Bronchial epithelial cell (primary cell): ENCODE measurements around the gene PINK1. TPM values are rescaled to one million over a fixed set of nuclear protein-coding genes. Genes with fewer than 3 reads are reported as not detected.
A peak's percentile ranks its signal among the peaks of the same experiment; 100 is the strongest.

Experiments used
- DNase-seq: peaks from one replicate; pipeline ENCODE4 v3.0.0-alpha.2; 2010; ENCODE audit warnings: low read depth
- FAIRE-seq: peaks from 2 replicates; lab custom pipeline; 2011; peaks lifted over from hg19 to GRCh38; lab: Jason Lieb, UNC
- H3K27me3 ChIP-seq: 2 replicates; pipeline ENCODE4 v1.5.1; 2011; ENCODE audit warnings: low read length; ENCODE audit not compliant: control insufficient read depth, insufficient read depth
- H3K36me3 ChIP-seq: 2 replicates; pipeline ENCODE4 v1.5.1; 2011; ENCODE audit warnings: low read length; ENCODE audit not compliant: control insufficient read depth, insufficient read depth
- H3K4me3 ChIP-seq: 2 replicates; pipeline ENCODE4 v1.5.1; 2011; ENCODE audit warnings: mild to moderate bottlenecking, low read depth, low read length, control low read depth
- CTCF ChIP-seq: IDR thresholded peaks from 2 replicates; pipeline ENCODE4 v1.5.1; 2011; ENCODE audit warnings: mild to moderate bottlenecking, moderate library complexity, low read length, control low read depth, inconsistent platforms; ENCODE audit not compliant: insufficient read depth, severe bottlenecking
- total RNA-seq: library from RNA; depleted of rRNA; stranded (reverse); fragments of >200 nt; gene quantifications from 2 replicates; pipeline ENCODE4 v1.2.1, GENCODE V29; 2014

The PINK1 gene
- total RNA-seq, 1 donor from 2014 or later, result 61.1 TPM

GRCh38 chr1:20697563-20697962, 64.3 kb downstream of the PINK1 start:
- Histone ChIP-seq H3K4me3 (no peak overlapping the region), H3K36me3 (no peaks in the 10 kb centered on the region), H3K27me3 (no peaks in the 10 kb centered on the region)
- DNase-seq (no peak), FAIRE-seq (no peak)
- no peak for TF ChIP-seq CTCF

GRCh38 chr1:20698195-20698910, 65.1 kb downstream of the PINK1 start:
- Histone ChIP-seq H3K36me3 (no peaks in the 10 kb centered on the region), H3K4me3 (no peak overlapping the region), H3K27me3 (no peaks in the 10 kb centered on the region)
- TF ChIP-seq CTCF, result no peak
- DNase-seq (peak; percentile 32), FAIRE-seq (no peak)

- FAIRE-seq (no peak), DNase-seq (no peak)
- Histone ChIP-seq H3K4me3 (no peak overlapping the region), H3K36me3 (no peaks in the 10 kb centered on the region), H3K27me3 (no peaks in the 10 kb centered on the region)
- no peak for TF ChIP-seq CTCF
Measured at GRCh38 chr1:20699558-20699957, 66.3 kb downstream of the PINK1 start.

GRCh38 chr1:20700636-20701215, 67.5 kb downstream of the PINK1 start:
- no peak for DNase-seq
- Histone ChIP-seq H3K4me3 (no peak overlapping the region), H3K27me3 (no peaks in the 10 kb centered on the region), H3K36me3 (no peaks in the 10 kb centered on the region)
- no peak for TF ChIP-seq CTCF
- FAIRE-seq, result no peak

Other genes with a start within 250 kb of the PINK1 start
- 6.9 and 11.3 TPM in 2 replicates for gene CAMK2N1, start 147.2 kb upstream of the PINK1 start, total RNA-seq
- gene MUL1, start 125.3 kb upstream of the PINK1 start, total RNA-seq, result 22.1 and 25.7 TPM in 2 replicates
- not detected in 2 replicates for gene FAM43B, start 80.9 kb upstream of the PINK1 start, total RNA-seq
- 0.79 and 1.4 TPM in 2 replicates for gene CDA, start 44.4 kb upstream of the PINK1 start, total RNA-seq
- gene DDOST, start 27.9 kb downstream of the PINK1 start, total RNA-seq, result 288 and 346 TPM in 2 replicates
- 1.0 and 3.2 TPM in 2 replicates for gene KIF17, start 84.5 kb downstream of the PINK1 start, total RNA-seq
- gene SH2D5, start 99.2 kb downstream of the PINK1 start, total RNA-seq, result 32.6 and 55.3 TPM in 2 replicates
- gene HP1BP3, start 153.8 kb downstream of the PINK1 start, total RNA-seq, result 102 and 131 TPM in 2 replicates